NCI-H2107 treated with DMSO at 0.1 percent for 48 hours (cell line): ENCODE measurements around the gene PFDN4.

Experiments
- DNase-seq: peaks from one replicate; lab custom pipeline; 2025; ENCODE audit not compliant: unreplicated experiment; lab: John Stamatoyannopoulos, UW

Gene PFDN4

GRCh38 chr20:54207743-54208547 is at the start of gene PFDN4:
Gene PFDN4 (plus strand): TSS chr20:54208087. CDS start chr20:54208101, 14 bp downstream.
- peak; percentile 54 for DNase-seq

DNA sequence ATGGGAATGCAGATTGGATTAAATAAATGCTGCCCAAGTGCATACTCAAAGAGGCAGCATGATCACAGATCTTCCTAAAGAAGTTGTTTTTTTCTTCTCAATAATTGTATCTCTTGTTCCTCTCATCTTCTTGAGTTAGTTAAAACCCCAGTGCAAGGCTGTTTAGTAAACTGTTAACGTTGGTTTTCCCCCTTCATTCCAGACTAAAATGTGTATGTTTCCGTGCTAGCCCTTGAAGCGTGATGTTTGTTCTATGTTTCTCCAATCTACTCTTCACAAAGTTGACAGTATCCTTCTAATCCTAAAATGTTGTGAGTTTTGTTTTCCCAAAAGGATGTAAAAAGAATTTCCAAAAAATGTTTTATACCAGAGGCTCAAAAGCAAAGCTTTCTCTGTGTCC is 49.7 kb upstream of the PFDN4 start:
- no peak for DNase-seq

DNA sequence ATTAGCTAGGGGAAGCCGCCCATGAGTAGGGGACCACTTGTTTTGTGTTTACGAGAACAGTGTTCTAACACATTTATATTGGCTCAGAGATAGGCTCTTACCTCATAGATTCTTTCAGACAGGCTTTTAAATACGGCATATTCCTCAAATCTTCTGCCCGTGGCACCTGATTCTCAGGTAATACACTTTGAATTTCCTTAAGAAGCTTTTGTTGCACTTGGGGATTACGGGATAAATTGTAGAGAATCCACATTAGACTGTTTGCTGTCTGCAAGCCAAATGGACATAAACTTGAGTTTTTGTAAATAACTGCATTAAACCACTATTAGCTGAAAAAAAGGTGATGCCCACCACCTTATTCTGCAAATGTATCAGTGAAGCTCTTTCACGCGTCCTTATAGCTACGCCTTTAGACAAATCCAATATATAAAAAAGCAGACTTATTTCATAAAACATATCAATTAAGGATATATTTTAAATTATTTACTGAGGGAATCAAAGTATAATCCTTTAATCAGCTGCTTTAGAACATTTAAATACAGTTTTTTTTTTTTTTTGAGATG is 49.0 kb upstream of the PFDN4 start:
- no peak for DNase-seq

DNA sequence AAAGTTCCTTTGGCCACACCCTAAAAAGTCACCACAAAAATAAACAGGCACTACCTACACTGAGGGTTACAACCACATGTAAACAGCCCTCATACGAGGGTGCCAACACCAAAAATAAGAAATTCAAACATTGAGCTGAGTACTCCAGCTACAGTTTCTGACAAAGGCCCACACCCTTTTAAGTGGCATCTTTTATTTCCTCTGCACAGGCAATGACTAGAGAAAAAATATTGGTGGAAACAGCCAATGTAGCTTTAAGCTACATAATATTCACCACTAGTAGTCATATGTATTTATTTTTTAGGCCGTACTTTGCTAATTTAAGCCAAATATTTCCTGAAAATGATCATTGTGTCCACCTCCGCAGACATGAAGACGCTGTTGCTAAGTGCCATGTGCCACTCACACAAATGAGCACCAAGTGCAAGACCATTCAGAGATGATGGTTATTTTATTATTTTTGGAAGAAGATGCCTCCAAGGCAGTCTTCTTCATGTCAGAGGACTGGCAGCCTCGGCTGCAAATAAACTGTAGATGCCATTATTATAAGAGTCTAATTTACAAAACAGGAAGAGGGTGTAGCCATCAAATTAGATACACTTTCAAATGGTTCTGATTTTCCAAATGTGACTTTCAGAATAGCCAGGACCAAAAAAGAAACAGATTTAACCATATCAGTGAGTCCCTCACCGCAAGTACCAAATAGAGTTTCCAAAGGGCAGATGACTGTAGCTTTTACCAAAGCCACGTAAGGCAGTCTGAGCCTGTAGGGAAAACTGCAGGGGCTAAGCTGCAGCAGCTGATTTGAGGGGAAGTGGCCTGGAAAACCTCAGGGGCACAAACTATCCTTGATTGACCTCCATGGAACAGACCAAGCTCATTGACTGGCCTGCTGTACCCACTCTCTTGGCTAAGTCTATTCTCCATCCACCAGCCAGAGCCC is 47.6 kb upstream of the PFDN4 start:
- DNase-seq: no peak

DNA sequence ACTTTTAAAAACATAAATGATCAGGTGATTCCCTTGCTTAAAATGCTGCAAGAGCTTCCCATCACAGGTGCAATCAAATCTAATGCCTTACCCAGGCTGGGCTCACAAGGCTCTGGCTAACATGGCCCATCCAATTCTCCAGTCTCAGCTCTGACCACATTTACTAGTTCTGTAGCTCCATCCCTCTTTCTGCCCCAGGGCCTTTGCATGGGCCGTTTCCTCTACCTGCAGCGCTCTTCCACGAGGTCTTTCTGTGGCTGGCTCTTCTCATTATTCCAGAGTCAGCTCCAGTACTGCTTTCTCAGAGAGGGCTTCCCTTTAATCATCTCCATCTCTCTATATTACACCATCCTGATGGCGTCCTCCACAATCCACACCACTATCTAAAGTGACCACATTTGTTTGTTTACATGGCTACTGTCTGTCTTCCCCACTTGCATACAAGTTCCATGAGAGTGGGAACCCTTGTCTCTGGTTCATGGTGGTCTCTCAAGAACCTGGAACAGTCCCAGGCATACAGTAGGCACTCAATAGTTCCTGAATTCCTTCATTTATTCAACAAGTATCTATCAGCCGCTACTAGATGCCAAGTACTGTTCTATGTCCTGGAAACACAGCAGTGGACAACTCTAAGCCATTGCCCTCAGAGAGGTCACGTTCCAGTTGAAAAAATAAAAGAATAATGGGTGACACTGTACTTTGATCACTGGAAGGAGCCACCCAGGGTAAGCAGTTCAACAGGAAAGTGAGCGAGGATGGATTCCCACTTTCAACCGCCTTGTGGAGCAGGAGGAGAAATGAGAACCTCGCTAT is 46.7 kb upstream of the PFDN4 start:
- no peak for DNase-seq

GRCh38 chr20:54161821-54162149 is 46.1 kb upstream of the PFDN4 start:
- DNase-seq: no peak

- DNase-seq: no peak
Observed at GRCh38 chr20:54162378-54163009, 45.4 kb upstream of the PFDN4 start.

DNA sequence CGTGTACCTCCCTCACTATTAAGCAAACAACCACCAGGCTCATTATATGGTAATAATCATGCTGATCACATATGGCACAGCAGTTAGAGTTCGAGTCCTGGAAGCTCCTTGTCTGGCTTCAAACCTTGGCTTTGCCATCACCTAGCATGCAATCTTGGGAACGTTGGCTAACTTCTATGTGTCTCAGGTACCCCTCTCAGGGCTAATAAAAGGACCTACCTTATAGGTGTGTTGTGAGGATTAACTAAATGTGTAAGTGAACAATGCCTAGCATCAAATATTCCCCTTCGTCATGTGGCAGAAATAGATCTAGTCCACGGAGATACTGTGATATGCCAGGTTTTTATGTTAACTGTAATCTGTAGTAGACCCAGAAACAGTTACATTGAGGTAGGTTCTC is 44.5 kb upstream of the PFDN4 start:
- no peak for DNase-seq

GRCh38 chr20:54165014-54165413 is 42.9 kb upstream of the PFDN4 start:
- DNase-seq: no peak

GRCh38 chr20:54165803-54166202 is 42.1 kb upstream of the PFDN4 start:
- no peak for DNase-seq

DNA sequence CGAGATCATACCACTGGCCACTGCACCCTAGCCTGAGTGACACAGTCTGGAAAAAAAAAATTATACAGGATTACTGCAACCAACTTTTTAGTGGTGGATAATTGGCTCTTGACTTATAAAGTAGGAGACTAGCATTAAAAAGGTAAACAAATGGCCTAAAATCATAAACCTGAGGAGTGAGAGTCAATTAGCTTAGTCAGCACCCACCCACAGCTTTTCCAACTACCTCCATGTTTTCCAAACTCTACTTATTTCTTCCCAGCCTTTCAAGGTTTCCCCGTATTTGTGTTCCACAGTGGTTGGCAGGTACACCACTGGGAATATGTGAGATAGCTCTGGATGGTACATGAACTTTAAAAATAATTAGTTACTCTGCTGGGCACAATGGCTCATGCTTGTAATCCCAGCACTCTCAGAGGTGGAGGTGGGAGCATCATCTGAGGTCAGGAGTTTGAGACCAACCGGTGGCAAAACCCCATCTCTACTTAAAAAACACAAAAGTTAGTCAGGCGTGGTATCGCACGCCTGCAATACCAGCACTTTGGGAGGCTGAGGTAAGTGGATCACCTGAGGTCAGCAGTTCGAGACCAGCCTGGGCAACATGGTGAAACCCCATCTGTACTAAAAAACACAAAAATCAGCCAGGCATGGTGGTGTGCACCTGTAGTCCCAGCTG is 40.8 kb upstream of the PFDN4 start:
- DNase-seq: no peak

DNA sequence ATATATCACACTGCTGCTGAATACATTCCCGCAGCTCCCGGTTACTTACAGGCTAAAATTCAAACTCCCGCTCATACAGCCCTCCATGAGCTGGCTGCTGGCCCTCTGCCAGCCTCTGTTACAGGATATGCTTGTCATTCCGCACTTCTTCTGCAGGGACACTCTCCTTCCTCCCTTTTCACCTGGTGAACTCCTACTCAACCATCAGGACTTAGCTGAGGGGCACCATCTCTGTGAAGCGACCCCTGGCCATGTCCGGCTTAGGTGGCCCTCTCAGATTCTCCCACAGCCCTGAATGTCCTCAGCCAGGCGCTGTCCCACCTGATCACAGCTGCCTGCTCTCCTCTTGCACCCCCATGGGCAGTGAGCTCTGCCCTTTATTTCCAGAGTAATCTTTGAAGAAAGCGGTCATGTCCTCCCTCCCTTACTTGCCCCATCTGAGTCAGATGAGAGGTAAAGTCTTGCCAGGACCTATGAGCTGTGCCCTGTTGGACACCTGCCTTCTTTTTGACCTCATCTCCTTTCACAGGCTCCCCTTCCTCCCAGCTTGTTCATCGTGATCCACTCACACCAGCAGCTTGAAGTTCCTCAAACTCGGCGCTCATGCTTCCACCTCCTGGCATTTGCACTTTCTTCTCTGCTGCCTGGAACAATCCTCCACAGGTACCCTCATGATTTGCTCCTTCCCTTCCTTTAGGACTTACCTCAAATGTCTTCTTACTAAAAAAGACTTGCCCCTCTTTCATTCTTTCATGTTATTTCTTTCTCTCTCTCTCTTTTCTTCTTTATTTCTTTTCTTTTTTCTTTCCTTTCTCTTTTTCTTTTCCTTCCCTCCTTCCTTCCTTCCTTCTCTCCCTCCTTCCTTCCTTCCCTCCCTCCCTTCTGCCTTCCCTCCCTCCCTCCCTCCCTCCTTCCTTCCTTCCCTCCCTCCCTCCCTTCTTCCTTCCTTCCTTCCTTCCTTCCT is 39.7 kb upstream of the PFDN4 start:
- no peak for DNase-seq

DNA sequence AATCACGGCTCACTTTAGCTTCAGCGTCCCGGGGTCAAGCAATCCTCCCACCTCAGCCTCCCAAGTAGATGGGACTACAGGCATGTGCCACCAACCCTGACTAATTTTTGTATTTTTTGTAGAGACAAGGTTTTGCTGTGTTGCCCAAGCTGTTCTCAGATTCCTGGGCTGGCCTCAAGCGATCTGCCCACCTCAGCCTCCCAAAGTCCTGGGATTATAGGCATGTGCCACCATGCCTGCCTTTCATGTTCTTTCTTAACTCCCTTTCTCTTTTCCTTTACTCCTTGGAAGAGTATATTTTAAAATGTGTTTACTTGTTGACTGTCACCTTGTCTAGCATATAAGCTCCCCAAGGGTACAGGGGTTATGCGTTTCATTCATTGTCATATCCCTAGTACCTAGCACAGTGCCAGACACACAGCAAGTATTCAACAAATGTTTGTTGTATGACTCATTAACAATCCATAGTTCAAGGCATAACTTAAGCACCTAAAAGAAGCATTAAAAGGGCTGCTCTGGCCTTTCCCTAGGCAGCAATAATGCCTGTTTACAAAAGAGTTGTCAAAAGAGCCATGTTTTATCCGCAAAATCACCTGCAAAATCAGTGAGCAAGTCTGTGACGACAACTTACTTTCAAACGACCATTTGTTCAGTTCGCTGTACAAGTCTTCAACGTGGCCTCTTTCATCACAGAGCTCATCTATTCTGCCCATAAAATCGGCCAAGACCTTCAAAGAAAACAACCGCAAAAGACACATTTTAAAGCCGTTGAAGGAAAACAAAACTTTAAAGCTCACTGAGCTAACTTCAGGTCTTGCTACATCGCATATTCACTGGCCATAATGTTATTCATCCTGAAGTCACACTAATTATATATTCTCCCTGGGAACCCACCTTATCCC is 38.7 kb upstream of the PFDN4 start:
- no peak for DNase-seq

GRCh38 chr20:54170026-54170471 is 37.8 kb upstream of the PFDN4 start:
- DNase-seq: no peak

- no peak for DNase-seq
Observed at GRCh38 chr20:54170963-54171362, 36.9 kb upstream of the PFDN4 start.

DNA sequence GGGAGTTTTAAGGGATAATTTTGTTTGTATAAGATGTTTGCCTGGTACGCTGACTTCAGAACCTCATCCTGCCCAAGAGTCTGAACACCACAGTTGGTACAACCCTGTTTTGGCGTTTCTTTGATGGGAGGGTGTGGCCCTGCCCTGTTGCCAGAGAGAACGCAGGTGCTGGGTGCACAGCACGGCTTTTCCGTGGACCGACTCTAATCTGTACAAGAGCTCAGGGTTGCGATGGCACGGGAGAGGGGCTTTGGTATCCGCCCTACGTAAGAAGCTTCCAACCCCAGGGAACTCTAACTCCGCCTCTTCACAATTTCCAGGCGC is 35.4 kb upstream of the PFDN4 start:
- no peak for DNase-seq

DNA sequence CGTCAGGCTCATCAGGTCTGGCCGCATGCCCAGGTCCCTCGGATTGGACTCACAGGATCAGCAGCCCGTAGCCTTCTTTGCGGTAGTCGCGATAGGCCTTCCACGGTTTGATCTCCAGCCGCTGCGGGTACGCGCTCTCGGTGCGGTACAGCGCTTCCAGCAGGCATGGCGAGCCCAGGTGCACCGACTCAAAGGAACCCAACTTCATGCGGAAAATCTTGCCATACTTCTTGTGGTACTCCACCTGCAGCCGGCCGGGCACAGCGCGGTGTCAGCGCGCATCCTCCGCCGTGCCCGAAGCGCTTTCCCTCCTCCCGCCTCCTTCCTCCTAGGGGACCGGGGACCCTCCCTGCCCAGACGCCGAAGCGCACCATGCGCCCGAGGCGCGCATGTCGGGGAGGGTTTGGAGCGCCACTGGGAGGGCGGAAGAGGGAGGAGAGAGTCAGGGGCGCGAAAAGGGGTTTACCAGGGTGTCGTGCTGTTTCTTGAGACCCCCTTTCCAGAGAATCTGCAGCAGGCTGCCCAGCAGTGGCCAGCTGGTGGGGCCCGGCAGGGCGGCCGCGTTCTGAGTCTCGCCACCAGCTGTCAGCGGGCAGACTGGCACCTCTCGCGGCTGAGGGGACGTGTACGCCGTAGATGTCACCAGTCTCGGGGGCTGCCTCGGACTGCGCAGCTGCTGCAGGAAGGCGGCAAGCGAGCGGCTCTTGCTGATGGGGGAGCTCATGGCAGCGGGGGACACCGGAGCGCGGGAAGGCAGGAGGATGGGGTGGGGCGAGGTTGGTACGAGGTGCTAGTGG is 34.8 kb upstream of the PFDN4 start:
- no peak for DNase-seq
